HFF-Myc (cell line): ENCODE measurements around the gene TRPC5OS.

ENCODE experiments used
- DNase-seq: peaks from one replicate; pipeline ENCODE4 v3.0.0-alpha.2; 2011; ENCODE audit warnings: low read depth; ENCODE audit errors: extremely low read depth
- H3K4me3 ChIP-seq: replicated peaks from 2 replicates; pipeline ENCODE4 v1.5.1; 2011; ENCODE audit warnings: low read depth, mild to moderate bottlenecking, control low read depth, low read length
- CTCF ChIP-seq: IDR thresholded peaks from 2 replicates; pipeline ENCODE4 v1.5.1; 2012; ENCODE audit warnings: mild to moderate bottlenecking, low read depth, low read length, control low read depth; ENCODE audit errors: missing control alignments

Gene TRPC5OS

GRCh38 chrX:111875881-111876280 lies at the start of gene TRPC5OS:
TRPC5OS (plus strand) TSS chrX:111876181; CDS start chrX:111901850, 25,669 bp downstream.
- H3K4me3 ChIP-seq = no peak within 1 kb of the TSS

GRCh38 chrX:111829345-111829744 lies 46.6 kb upstream of the TRPC5OS start:
- no peak overlapping the region for H3K4me3 ChIP-seq
- no peak for TF ChIP-seq CTCF
- no peak for DNase-seq

More at GRCh38 chrX:111875881-111876280, at the start of gene TRPC5OS:
- no peak for TF ChIP-seq CTCF
- no peak for DNase-seq

- H3K4me3 ChIP-seq = no peak overlapping the region
- DNase-seq = no peak
- TF ChIP-seq CTCF = no peak
These were observed 45.4 kb upstream of the TRPC5OS start for GRCh38 chrX:111830571-111830970.

- no peak for TF ChIP-seq CTCF
- H3K4me3 ChIP-seq = no peak overlapping the region
- DNase-seq = no peak
These were observed 44.6 kb upstream of the TRPC5OS start for GRCh38 chrX:111831343-111831742.

GRCh38 chrX:111837197-111837596 lies 38.8 kb upstream of the TRPC5OS start:
- H3K4me3 ChIP-seq = no peak overlapping the region
- TF ChIP-seq CTCF = no peak
- DNase-seq = no peak

- no peak overlapping the region for H3K4me3 ChIP-seq
- no peak for TF ChIP-seq CTCF
- DNase-seq = no peak
These were observed 28.4 kb upstream of the TRPC5OS start for GRCh38 chrX:111847491-111848133.

GRCh38 chrX:111848541-111848940 lies 27.4 kb upstream of the TRPC5OS start:
- H3K4me3 ChIP-seq = no peak overlapping the region
- TF ChIP-seq CTCF = no peak
- no peak for DNase-seq
